HEK293T (cell line): Measurements from ENCODE around the gene KIF1A.

Experiments
- BHLHE40 ChIP-seq: fragments of 450-650 bp; IDR thresholded peaks from 2 replicates; pipeline ENCODE4 v1.6.1; 2016; ENCODE audit warnings: mild to moderate bottlenecking, moderate library complexity, borderline replicate concordance
- FOXK2 ChIP-seq: fragments of 450-650 bp; IDR thresholded peaks from 2 replicates; pipeline ENCODE4 v1.6.1; 2016; ENCODE audit warnings: mild to moderate bottlenecking
- FOXM1 ChIP-seq: fragments of 450-650 bp; IDR thresholded peaks from 2 replicates; pipeline ENCODE4 v1.6.1; 2017; ENCODE audit warnings: mild to moderate bottlenecking, borderline replicate concordance
- L3MBTL2 ChIP-seq: fragments of 450-650 bp; conservative IDR thresholded peaks from 2 replicates; pipeline ENCODE4 v1.6.1; 2016; ENCODE audit warnings: mild to moderate bottlenecking
- SUZ12 ChIP-seq: fragments of 450-650 bp; IDR thresholded peaks from 2 replicates; pipeline ENCODE4 v1.6.1; 2016; ENCODE audit warnings: mild to moderate bottlenecking
- TARDBP ChIP-seq: fragments of 450-650 bp; IDR thresholded peaks from 2 replicates; pipeline ENCODE4 v1.6.1; 2016
- TF ChIP-seq, protein P1 (sequence below): fragments of 450-650 bp; IDR thresholded peaks from 2 replicates; pipeline ENCODE4 v1.6.1; 2016

DNA sequence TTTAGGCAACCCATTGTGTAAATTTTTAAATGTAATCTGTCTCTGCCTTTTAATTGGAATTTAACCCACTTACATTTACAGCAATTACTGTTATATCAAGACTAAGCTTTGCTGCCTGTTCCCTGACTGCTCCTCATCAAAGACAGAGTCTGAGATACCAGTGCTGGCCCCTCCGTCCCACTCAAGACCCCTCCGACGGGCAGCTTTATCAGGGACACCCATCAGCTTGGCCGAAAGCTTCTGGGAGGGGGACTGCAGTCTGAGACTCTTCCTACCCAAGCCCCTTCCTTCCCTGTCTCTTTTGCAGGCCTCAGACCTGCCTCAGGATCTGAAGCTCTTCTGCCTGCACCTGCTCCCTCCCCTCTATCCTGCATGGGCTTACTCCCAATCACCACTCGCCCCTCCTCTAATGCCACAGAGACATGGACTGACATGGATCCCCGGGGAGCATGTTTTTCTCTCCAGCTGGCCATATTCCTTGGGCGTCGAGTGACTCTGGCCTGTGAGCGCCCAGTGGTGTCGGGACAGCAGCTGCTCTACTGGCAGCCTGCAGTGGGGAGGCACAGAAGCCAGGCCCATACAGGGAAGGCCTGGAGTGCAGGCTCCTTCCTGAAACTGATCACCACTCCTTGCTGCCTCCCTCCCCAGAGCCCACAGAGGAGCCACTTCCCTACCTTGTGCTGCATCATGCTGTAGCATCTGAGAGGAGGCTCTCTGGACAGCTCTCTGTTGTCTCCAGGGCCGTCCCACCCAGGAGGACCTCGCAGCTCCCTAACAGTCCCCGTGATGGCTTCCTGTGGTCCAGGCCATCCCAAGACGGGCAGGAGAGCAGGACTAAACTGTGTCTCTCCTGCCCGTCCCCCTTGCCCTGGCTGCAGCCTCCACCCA is 3.7 kb upstream of the KIF1A start:
- TF ChIP-seq BHLHE40 (no peak), L3MBTL2 (no peak), SUZ12 (no peak), FOXM1 (no peak), FOXK2 (no peak), TARDBP (no peak)
- TF ChIP-seq, protein P1, sequence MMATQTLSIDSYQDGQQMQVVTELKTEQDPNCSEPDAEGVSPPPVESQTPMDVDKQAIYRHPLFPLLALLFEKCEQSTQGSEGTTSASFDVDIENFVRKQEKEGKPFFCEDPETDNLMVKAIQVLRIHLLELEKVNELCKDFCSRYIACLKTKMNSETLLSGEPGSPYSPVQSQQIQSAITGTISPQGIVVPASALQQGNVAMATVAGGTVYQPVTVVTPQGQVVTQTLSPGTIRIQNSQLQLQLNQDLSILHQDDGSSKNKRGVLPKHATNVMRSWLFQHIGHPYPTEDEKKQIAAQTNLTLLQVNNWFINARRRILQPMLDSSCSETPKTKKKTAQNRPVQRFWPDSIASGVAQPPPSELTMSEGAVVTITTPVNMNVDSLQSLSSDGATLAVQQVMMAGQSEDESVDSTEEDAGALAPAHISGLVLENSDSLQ = no peak
